H1 (cell line): ENCODE data around the gene TMEM212. TPM values are rescaled to one million over a fixed set of nuclear protein-coding genes. Genes with fewer than 3 reads are reported as not detected.

ENCODE experiments used
- CTCF ChIA-PET: fragments of 300-600 bp; sonication (Branson Sonifier 250); formaldehyde crosslinking; loops from one replicate; lab custom pipeline; 2021; ENCODE audit not compliant: partially characterized antibody; lab: Charles Lee
- POLR2A ChIA-PET: fragments of 300-600 bp; sonication (Branson Sonifier 250); formaldehyde crosslinking; loops from one replicate; lab custom pipeline; 2021; ENCODE audit warnings: inconsistent platforms; ENCODE audit not compliant: partially characterized antibody; lab: Charles Lee
- DNase-seq, 2 experiments: peaks; one replicate each; pipeline versions ENCODE4 v3.0.0 to v3.0.0-alpha.2; 2010 to 2022; ENCODE audit warnings: low spot score in 2 of 2, low read depth in 1 of 2, mixed read lengths in 1 of 2
- FAIRE-seq: peaks from 2 replicates; lab custom pipeline; 2011; peaks lifted over from hg19 to GRCh38; lab: Jason Lieb, UNC
- H2AFZ ChIP-seq: 2 replicates; pipeline ENCODE4 v1.8.1; 2012; ENCODE audit warnings: low read length, inconsistent platforms
- H2AK5ac ChIP-seq: 2 replicates; pipeline ENCODE4 v1.6.1; 2013; ENCODE audit warnings: low read depth, low read length
- H2BK120ac ChIP-seq: replicated peaks from 2 replicates; pipeline ENCODE3; 2013; ENCODE audit warnings: low read depth, low read length, inconsistent platforms
- H2BK12ac ChIP-seq: 2 replicates; pipeline ENCODE4 v1.6.1; 2013; ENCODE audit warnings: low read depth, low read length
- H2BK15ac ChIP-seq: 2 replicates; pipeline ENCODE4 v1.6.1; 2013; ENCODE audit warnings: low read length
- H2BK20ac ChIP-seq: 2 replicates; pipeline ENCODE4 v1.6.1; 2013; ENCODE audit warnings: low read length
- H2BK5ac ChIP-seq: 2 replicates; pipeline ENCODE4 v1.6.1; 2013; ENCODE audit warnings: low read depth, low read length
- H3K14ac ChIP-seq: 2 replicates; pipeline ENCODE4 v1.6.1; 2013; ENCODE audit warnings: inconsistent platforms; ENCODE audit not compliant: insufficient read length
- H3K18ac ChIP-seq: 2 replicates; pipeline ENCODE4 v1.6.1; 2013; ENCODE audit warnings: low read length; ENCODE audit errors: extremely low read depth
- H3K23ac ChIP-seq: 2 replicates; pipeline ENCODE4 v1.6.1; 2013; ENCODE audit warnings: inconsistent platforms; ENCODE audit not compliant: insufficient read length
- H3K23me2 ChIP-seq: 2 replicates; pipeline ENCODE4 v1.6.1; 2013; ENCODE audit warnings: low read depth, low read length
- H3K27ac ChIP-seq: 2 replicates; pipeline ENCODE4 v1.6.1; 2011; ENCODE audit warnings: low read depth, low read length, inconsistent platforms
- H3K27me3 ChIP-seq, 4 experiments: replicated peaks in 1 of 4; 1 replicate in 1 of 4; 2 replicates in 3 of 4; pipeline versions ENCODE4 v1.6.1 to v1.8.1; 2011 to 2013; ENCODE audit warnings: low read length in 3 of 4, mild to moderate bottlenecking in 3 of 4, inconsistent platforms in 2 of 4, mixed read lengths in 2 of 4, moderate library complexity in 1 of 4; ENCODE audit not compliant: control insufficient read depth in 3 of 4, insufficient read depth in 3 of 4; ENCODE audit errors: extremely low read depth in 1 of 4
- H3K36me3 ChIP-seq, 4 experiments: 2 replicates each; pipeline versions ENCODE4 v1.6.1 to v1.8.1; 2011 to 2013; ENCODE audit warnings: mild to moderate bottlenecking in 4 of 4, low read length in 3 of 4, moderate library complexity in 2 of 4, control low read depth in 1 of 4, inconsistent platforms in 1 of 4; ENCODE audit not compliant: insufficient read depth in 4 of 4, control insufficient read depth in 2 of 4
- H3K4ac ChIP-seq: replicated peaks from 2 replicates; pipeline ENCODE3; 2013; ENCODE audit warnings: low read length, low read depth, mixed read lengths, inconsistent platforms; ENCODE audit not compliant: insufficient read length
- H3K4me1 ChIP-seq, 4 experiments: replicated peaks in 1 of 4; 1 replicate in 1 of 4; 2 replicates in 3 of 4; pipeline versions ENCODE4 v1.6.1 to v1.8.1; 2011 to 2013; ENCODE audit warnings: low read length in 3 of 4, inconsistent platforms in 2 of 4, mixed read lengths in 1 of 4; ENCODE audit not compliant: insufficient read depth in 4 of 4, control insufficient read depth in 3 of 4
- H3K4me2 ChIP-seq, 2 experiments: 2 replicates each; pipeline versions ENCODE4 v1.6.1 to v1.8.1; 2011 to 2013; ENCODE audit warnings: low read depth in 2 of 2, low read length in 2 of 2, control low read depth in 1 of 2, inconsistent platforms in 1 of 2, mild to moderate bottlenecking in 1 of 2; ENCODE audit not compliant: insufficient read depth in 1 of 2
- H3K4me3 ChIP-seq, 4 experiments: fragments of 200-600, 300-600 bp in 1 of 4; sonication (generic), shearing (Covaris generic), sonication (Bioruptor Twin) in 1 of 4; 2 replicates each; pipeline versions ENCODE4 v1.5.1 to v1.8.1; 2011 to 2016; ENCODE audit warnings: low read length in 4 of 4, low read depth in 3 of 4, control low read depth in 2 of 4, inconsistent platforms in 2 of 4, mild to moderate bottlenecking in 2 of 4, mixed read lengths in 1 of 4, moderate library complexity in 1 of 4; ENCODE audit not compliant: insufficient read depth in 2 of 4; ENCODE audit errors: extremely low read depth in 1 of 4
- H3K56ac ChIP-seq: replicated peaks from 2 replicates; pipeline ENCODE3; 2013; ENCODE audit warnings: low read depth, mild to moderate bottlenecking, mixed read lengths, low read length, inconsistent platforms; ENCODE audit not compliant: insufficient read length
- H3K79me1 ChIP-seq: 2 replicates; pipeline ENCODE4 v1.6.1; 2013; ENCODE audit warnings: low read depth, low read length, control low read depth
- H3K79me2 ChIP-seq, 2 experiments: 2 replicates each; pipeline versions ENCODE4 v1.6.1 to v1.8.1; 2012 to 2013; ENCODE audit warnings: low read length in 2 of 2, mild to moderate bottlenecking in 2 of 2, inconsistent platforms in 1 of 2; ENCODE audit not compliant: insufficient read depth in 2 of 2, control insufficient read depth in 1 of 2
- H3K9ac ChIP-seq, 4 experiments: replicated peaks in 1 of 4; 1 replicate in 1 of 4; 2 replicates in 3 of 4; pipeline versions ENCODE4 v1.6.1 to v1.8.1; 2011 to 2013; ENCODE audit warnings: low read depth in 3 of 4, low read length in 3 of 4, control low read depth in 2 of 4, mild to moderate bottlenecking in 2 of 4, moderate library complexity in 2 of 4, inconsistent platforms in 1 of 4; ENCODE audit errors: extremely low read depth in 1 of 4
- H3K9me3 ChIP-seq, 2 experiments: 2 replicates each; pipeline versions ENCODE4 v1.6.1 to v1.8.1; 2012 to 2013; ENCODE audit warnings: mild to moderate bottlenecking in 2 of 2, moderate library complexity in 2 of 2, control low read depth in 1 of 2, inconsistent platforms in 1 of 2, low read depth in 1 of 2, low read length in 1 of 2, mixed read lengths in 1 of 2; ENCODE audit not compliant: insufficient read depth in 2 of 2
- H4K20me1 ChIP-seq, 2 experiments: replicated peaks in 1 of 2; 2 replicates each; pipeline versions ENCODE3 to v1.8.1; 2011 to 2013; ENCODE audit warnings: inconsistent platforms in 2 of 2, low read length in 2 of 2, mild to moderate bottlenecking in 1 of 2; ENCODE audit not compliant: insufficient read depth in 2 of 2, control insufficient read depth in 1 of 2
- H4K5ac ChIP-seq: 2 replicates; pipeline ENCODE4 v1.6.1; 2013; ENCODE audit warnings: low read length, low read depth, mixed read lengths, inconsistent platforms; ENCODE audit not compliant: insufficient read length
- H4K8ac ChIP-seq: 2 replicates; pipeline ENCODE4 v1.8.0; 2013; ENCODE audit warnings: mild to moderate bottlenecking, moderate library complexity, low read length, inconsistent platforms; ENCODE audit not compliant: insufficient read depth; ENCODE audit errors: extremely low read depth
- H4K91ac ChIP-seq: replicated peaks from 2 replicates; pipeline ENCODE3; 2013; ENCODE audit warnings: low read length, mixed read lengths, inconsistent platforms; ENCODE audit not compliant: insufficient read length
- ASH2L ChIP-seq: fragments of 200-600, 300-600 bp; sonication (generic); IDR thresholded peaks from one replicate; pipeline ENCODE4 v1.7.1; 2017; ENCODE audit warnings: low read length
- CTBP2 ChIP-seq: IDR thresholded peaks from 2 replicates; pipeline ENCODE4 v1.7.0; 2011; ENCODE audit warnings: borderline replicate concordance, mild to moderate bottlenecking, moderate library complexity, mixed read lengths, low read length; ENCODE audit not compliant: insufficient read depth, insufficient read length
- EP300 ChIP-seq, 2 experiments: IDR thresholded peaks; 1 replicate in 1 of 2; 2 replicates in 1 of 2; pipeline ENCODE4 v1.6.1; 2011 to 2012; ENCODE audit warnings: low read depth in 2 of 2, low read length in 2 of 2, mild to moderate bottlenecking in 2 of 2, borderline replicate concordance in 1 of 2, inconsistent platforms in 1 of 2, moderate library complexity in 1 of 2
- FOSL1 ChIP-seq: IDR thresholded peaks from 2 replicates; pipeline ENCODE4 v1.6.1; 2011; ENCODE audit warnings: mild to moderate bottlenecking, low read depth, low read length, moderate library complexity; ENCODE audit not compliant: insufficient read depth
- HDAC2 ChIP-seq, 2 experiments: fragments of 300-600 bp in 1 of 2; sonication (generic) in 1 of 2; IDR thresholded peaks; 2 replicates each; pipeline ENCODE4 v1.6.1; 2011 to 2012; ENCODE audit warnings: low read depth in 2 of 2, low read length in 2 of 2, mild to moderate bottlenecking in 2 of 2, moderate library complexity in 2 of 2, borderline replicate concordance in 1 of 2, inconsistent platforms in 1 of 2
- NRF1 ChIP-seq: IDR thresholded peaks from 2 replicates; pipeline ENCODE4 v1.6.1; 2011; ENCODE audit warnings: mild to moderate bottlenecking, low read depth, low read length, improper control_type of control experiment
- PHF8 ChIP-seq: fragments of 200-600 bp; sonication (generic); conservative IDR thresholded peaks from 2 replicates; pipeline ENCODE4 v1.7.1; 2012; ENCODE audit warnings: low read depth, mild to moderate bottlenecking, inconsistent platforms, low read length, moderate library complexity
- POU5F1 ChIP-seq: IDR thresholded peaks from 2 replicates; pipeline ENCODE4 v1.6.1; 2011; ENCODE audit warnings: low read depth, mild to moderate bottlenecking, low read length, moderate library complexity
- SP1 ChIP-seq: IDR thresholded peaks from 2 replicates; pipeline ENCODE4 v1.6.1; 2011; ENCODE audit warnings: low read depth, low read length
- ZNF274 ChIP-seq: IDR thresholded peaks from 2 replicates; pipeline ENCODE4 v1.7.0; 2012; ENCODE audit warnings: low read length, borderline replicate concordance; ENCODE audit errors: extremely low read depth
- WGBS, 2 experiments: shearing (Covaris generic) in 1 of 2; methylation state at CpG; one replicate each; pipeline versions ENCODE4 v1.1.6 to v1.1.7; 2013 to 2015; ENCODE audit warnings: low lambda C conversion rate in 2 of 2, mixed read lengths in 2 of 2, inconsistent platforms in 1 of 2, low coverage in 1 of 2, missing lambda C conversion rate in 1 of 2; ENCODE audit not compliant: insufficient replicate concordance in 2 of 2, insufficient coverage in 1 of 2, insufficient read length in 1 of 2; ENCODE audit errors: extremely low coverage in 1 of 2, missing lambda C conversion rate in 1 of 2; 5-methylcytosine and 5-hydroxymethylcytosine counted together
- polyA plus RNA-seq, 7 experiments: library from polyadenylated mRNA; depleted of rRNA in 3 of 7; stranded (reverse) in 5 of 7; unstranded in 2 of 7; fragments of >200 nt in 5 of 7; fragments of 200-250 nt in 2 of 7; gene quantifications; 1 replicate in 5 of 7; 2 replicates in 1 of 7; 4 replicates in 1 of 7; pipeline versions ENCODE4 v1.2.1 to v1.2.3, GENCODE V29; 2011 to 2013; ENCODE audit warnings: missing spikeins in 2 of 7, mixed read lengths in 2 of 7
- total RNA-seq: library from RNA; stranded (reverse); fragmentation: NEBNext Ultra II Directional; extraction: Animal tissue kit (Norgen Biotek cat#: 25700); gene quantifications from 2 replicates; pipeline ENCODE4 v1.2.1, GENCODE V29; 2021
- TF ChIP-seq, protein P1 (sequence below): IDR thresholded peaks from 2 replicates; pipeline ENCODE4 v1.6.1; 2012; ENCODE audit warnings: inconsistent platforms
- TF ChIP-seq, protein P2 (sequence below): IDR thresholded peaks from 2 replicates; pipeline ENCODE4 v1.6.1; 2011; ENCODE audit warnings: low read length, improper control_type of control experiment

TMEM212 gene
- total and polyA plus RNA-seq, 2 of the 8 experiments (the other 6 are each of a cell fraction or from before 2014, with no cell fraction given) = not detected

DNA sequence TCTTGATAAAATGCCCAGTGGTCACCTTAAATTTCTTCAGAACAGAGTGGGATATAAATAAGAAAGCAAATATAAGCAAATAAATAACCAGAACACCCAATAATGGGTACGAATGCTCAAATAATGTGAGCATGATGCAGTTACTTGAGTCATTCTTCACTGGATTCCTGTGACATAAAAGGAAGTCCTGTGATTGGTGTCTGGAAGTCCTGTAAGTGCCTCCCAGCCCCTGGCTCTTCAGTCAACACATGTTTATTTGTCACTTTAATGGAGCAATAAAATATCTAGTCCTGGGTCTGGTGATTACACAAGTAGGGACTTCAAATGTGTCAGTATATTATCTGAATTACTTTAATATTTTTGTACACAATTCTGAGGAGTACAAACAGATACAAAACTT is 30.4 kb downstream of the TMEM212 start:
- H3K27ac ChIP-seq = no peak overlapping the region
- H3K27me3 ChIP-seq = no peaks in the 10 kb centered on the region
- WGBS, 2 experiments = 67% methylated on average over 1 of the region's 1 CpG; no CpG with 5 or more reads in 1 of the 2 experiments
- H4K8ac ChIP-seq = no peak overlapping the region
- no peak overlapping the region for H3K18ac ChIP-seq
- H2BK5ac ChIP-seq = no peak overlapping the region
- no peak overlapping the region for H4K5ac ChIP-seq
- no peak overlapping the region for H2AFZ ChIP-seq
- no peak overlapping the region for H3K14ac ChIP-seq
- no peaks in the 10 kb centered on the region for H3K79me2 ChIP-seq
- no peaks in the 10 kb centered on the region for H3K23me2 ChIP-seq
- H2AK5ac ChIP-seq = no peak overlapping the region
- FAIRE-seq (no peak), DNase-seq (no peak)
- H3K36me3 ChIP-seq = no peaks in the 10 kb centered on the region
- peaks cover 2 to 8% (median 3%) of the 10 kb centered on the region in 4 experiments; a peak in 4 of 7 replicates for H3K4me1 ChIP-seq
- H3K56ac ChIP-seq = no peak overlapping the region
- no peaks in the 10 kb centered on the region for H4K20me1 ChIP-seq
- CTCF ChIA-PET = interaction anchor here (0.6 kb wide), 1 partner anchor 798 kb away, joined by 7 read pairs; no protein-coding TSS in a partner anchor
- H3K9me3 ChIP-seq = no peaks in the 10 kb centered on the region
- no peak overlapping the region for H2BK20ac ChIP-seq
- H3K9ac ChIP-seq = no peak overlapping the region
- no peak overlapping the region for H3K4ac ChIP-seq
- H4K91ac ChIP-seq = no peak overlapping the region
- no peaks in the 10 kb centered on the region for H3K79me1 ChIP-seq
- no peak overlapping the region for H3K23ac ChIP-seq
- no peak overlapping the region for H2BK120ac ChIP-seq
- H3K4me2 ChIP-seq = no peak overlapping the region
- POLR2A ChIA-PET = no interaction called here
- H2BK15ac ChIP-seq = no peak overlapping the region
- H2BK12ac ChIP-seq = no peak overlapping the region
- H3K4me3 ChIP-seq = no peak overlapping the region
- TF ChIP-seq CTBP2 (no peak), NRF1 (no peak), SP1 (no peak), FOSL1 (no peak), PHF8 (no peak), ASH2L (no peak), ZNF274 (no peak), HDAC2 (IDR thresholded peaks at IDR 0.05; ENCODE audit: borderline replicate concordance in 1 of 2, low read depth in 2 of 2, low read length in 2 of 2) (no peak), EP300 (IDR thresholded peaks at IDR 0.05; ENCODE audit: borderline replicate concordance in 1 of 2, low read depth in 2 of 2, low read length in 2 of 2) (no peak), POU5F1 (no peak)
- TF ChIP-seq, protein P1, sequence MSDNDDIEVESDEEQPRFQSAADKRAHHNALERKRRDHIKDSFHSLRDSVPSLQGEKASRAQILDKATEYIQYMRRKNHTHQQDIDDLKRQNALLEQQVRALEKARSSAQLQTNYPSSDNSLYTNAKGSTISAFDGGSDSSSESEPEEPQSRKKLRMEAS = no peak
- TF ChIP-seq, protein P2, sequence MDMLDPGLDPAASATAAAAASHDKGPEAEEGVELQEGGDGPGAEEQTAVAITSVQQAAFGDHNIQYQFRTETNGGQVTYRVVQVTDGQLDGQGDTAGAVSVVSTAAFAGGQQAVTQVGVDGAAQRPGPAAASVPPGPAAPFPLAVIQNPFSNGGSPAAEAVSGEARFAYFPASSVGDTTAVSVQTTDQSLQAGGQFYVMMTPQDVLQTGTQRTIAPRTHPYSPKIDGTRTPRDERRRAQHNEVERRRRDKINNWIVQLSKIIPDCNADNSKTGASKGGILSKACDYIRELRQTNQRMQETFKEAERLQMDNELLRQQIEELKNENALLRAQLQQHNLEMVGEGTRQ = no peak
